ENCODE measurements around the gene ARHGAP30. TPM values are rescaled to one million over a fixed set of nuclear protein-coding genes. Genes with fewer than 3 reads are reported as not detected.

The ARHGAP30 gene
- total RNA-seq, 1 experiment from 2014 or later = 36.5 TPM

- no peak for DNase-seq
- no peak overlapping the region for H3K27ac ChIP-seq (ENCODE audit: low read length)
- no peaks in the 10 kb centered on the region for H4K20me1 ChIP-seq (ENCODE audit: insufficient read depth, low read depth, low read length)
- H3K36me3 ChIP-seq (ENCODE audit: insufficient read depth, low read length) = no peaks in the 10 kb centered on the region
- H3K79me2 ChIP-seq (ENCODE audit: low read length) = no peaks in the 10 kb centered on the region
- H3K4me1 ChIP-seq (ENCODE audit: low read length) = no peaks in the 10 kb centered on the region
- H3K27me3 ChIP-seq (ENCODE audit: low read length) = no peaks in the 10 kb centered on the region
- no peaks in the 10 kb centered on the region for H3K9me2 ChIP-seq (replicated peaks; ENCODE audit: insufficient read depth, low read length)
- no peak overlapping the region for H3K4me3 ChIP-seq (ENCODE audit: low read length)
- H3K9ac ChIP-seq (ENCODE audit: low read length) = no peak overlapping the region
- no peak overlapping the region for H3K4me2 ChIP-seq (ENCODE audit: low read depth, low read length, poor library complexity, severe bottlenecking)
- H3K9me3 ChIP-seq (ENCODE audit: low read length) = no peaks in the 10 kb centered on the region
- no peak overlapping the region for H2AFZ ChIP-seq (ENCODE audit: low read length)
Observed at GRCh38 chr1:161000736-161001480, 68.8 kb downstream of the ARHGAP30 start.

DNA sequence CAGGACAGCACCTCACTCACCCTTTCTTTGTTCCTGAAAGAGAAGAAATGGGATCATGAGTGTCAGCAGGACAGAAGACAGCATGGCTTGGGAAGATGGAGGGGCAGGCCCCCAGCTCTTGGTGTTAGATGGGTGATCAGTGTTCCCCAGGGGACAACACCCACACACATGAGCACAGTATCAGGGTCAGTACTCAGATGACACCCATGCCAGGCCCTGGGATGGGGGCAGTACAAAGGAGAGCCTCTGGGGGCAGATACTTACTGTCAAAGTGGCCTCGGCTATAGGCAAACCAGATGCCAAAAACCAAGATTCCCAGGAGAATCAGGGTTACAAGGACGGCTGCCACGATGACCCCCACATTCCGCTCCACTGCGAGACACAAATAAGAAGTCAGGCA, 70.3 kb downstream of the ARHGAP30 start:
- no peaks in the 10 kb centered on the region for H4K20me1 ChIP-seq (ENCODE audit: insufficient read depth, low read depth, low read length)
- no peaks in the 10 kb centered on the region for H3K4me1 ChIP-seq (ENCODE audit: low read length)
- H3K9me2 ChIP-seq (replicated peaks; ENCODE audit: insufficient read depth, low read length) = no peaks in the 10 kb centered on the region
- H3K4me2 ChIP-seq (ENCODE audit: low read depth, low read length, poor library complexity, severe bottlenecking) = no peak overlapping the region
- no peaks in the 10 kb centered on the region for H3K36me3 ChIP-seq (ENCODE audit: insufficient read depth, low read length)
- DNase-seq = no peak
- H3K4me3 ChIP-seq (ENCODE audit: low read length) = no peak overlapping the region
- H2AFZ ChIP-seq (ENCODE audit: low read length) = no peak overlapping the region
- no peaks in the 10 kb centered on the region for H3K9me3 ChIP-seq (ENCODE audit: low read length)
- H3K27me3 ChIP-seq (ENCODE audit: low read length) = no peaks in the 10 kb centered on the region
- H3K27ac ChIP-seq (ENCODE audit: low read length) = no peak overlapping the region
- H3K9ac ChIP-seq (ENCODE audit: low read length) = no peak overlapping the region
- no peaks in the 10 kb centered on the region for H3K79me2 ChIP-seq (ENCODE audit: low read length)

- Histone ChIP-seq H2AFZ (ENCODE audit: low read length) (peak overlapping the region; percentile 55; the same call in 1 of the 2 replicates), H3K27me3 (ENCODE audit: low read length) (no peaks in the 10 kb centered on the region), H3K4me1 (ENCODE audit: low read length) (no peaks in the 10 kb centered on the region), H3K9ac (ENCODE audit: low read length) (no peak overlapping the region), H3K79me2 (ENCODE audit: low read length) (no peaks in the 10 kb centered on the region), H3K9me3 (ENCODE audit: low read length) (no peaks in the 10 kb centered on the region), H3K27ac (ENCODE audit: low read length) (no peak overlapping the region), H4K20me1 (ENCODE audit: insufficient read depth, low read depth, low read length) (no peaks in the 10 kb centered on the region), H3K36me3 (ENCODE audit: insufficient read depth, low read length) (no peaks in the 10 kb centered on the region), H3K4me2 (ENCODE audit: low read depth, low read length, poor library complexity, severe bottlenecking) (no peak overlapping the region), H3K4me3 (ENCODE audit: low read length) (no peak overlapping the region), H3K9me2 (replicated peaks; ENCODE audit: insufficient read depth, low read length) (no peaks in the 10 kb centered on the region)
- DNase-seq = peak; percentile 82
Observed at GRCh38 chr1:160997323-160998038, 72.2 kb downstream of the ARHGAP30 start.

Small RNAs within 50 kb of the gene (small RNA-seq; reads per million reads assigned to genes)
- not detected for gene AL591806.2

Other genes starting within 250 kb of the ARHGAP30 start
- gene CD244, start 207.0 kb downstream of the ARHGAP30 start, total RNA-seq (2014; rRNA removed; shearing (Covaris generic); ENCODE audit: low replicate concordance) = not detected in 2 replicates
- not detected in 2 replicates for gene ITLN1, start 184.7 kb downstream of the ARHGAP30 start, total RNA-seq (2014; rRNA removed; shearing (Covaris generic); ENCODE audit: low replicate concordance)
- gene ITLN2, start 115.1 kb downstream of the ARHGAP30 start, total RNA-seq (2014; rRNA removed; shearing (Covaris generic); ENCODE audit: low replicate concordance) = not detected in 2 replicates
- 0.36 and 6.5 TPM in 2 replicates for gene F11R, start 48.7 kb downstream of the ARHGAP30 start, total RNA-seq (2014; rRNA removed; shearing (Covaris generic); ENCODE audit: low replicate concordance)
- 16.0 and 32.3 TPM in 2 replicates for gene TSTD1, start 30.9 kb downstream of the ARHGAP30 start, total RNA-seq (2014; rRNA removed; shearing (Covaris generic); ENCODE audit: low replicate concordance)
- gene USF1, start 23.9 kb downstream of the ARHGAP30 start, total RNA-seq (2014; rRNA removed; shearing (Covaris generic); ENCODE audit: low replicate concordance) = 61.2 and 111 TPM in 2 replicates
- gene NECTIN4, start 19.7 kb upstream of the ARHGAP30 start, total RNA-seq (2014; rRNA removed; shearing (Covaris generic); ENCODE audit: low replicate concordance) = not detected in 2 replicates
- 6.1 and 11.0 TPM in 2 replicates for gene KLHDC9, start 28.5 kb upstream of the ARHGAP30 start, total RNA-seq (2014; rRNA removed; shearing (Covaris generic); ENCODE audit: low replicate concordance)
- 34.1 and 71.0 TPM in 2 replicates for gene PFDN2, start 48.1 kb upstream of the ARHGAP30 start, total RNA-seq (2014; rRNA removed; shearing (Covaris generic); ENCODE audit: low replicate concordance)
- 41.5 and 44.0 TPM in 2 replicates for gene NIT1, start 48.2 kb upstream of the ARHGAP30 start, total RNA-seq (2014; rRNA removed; shearing (Covaris generic); ENCODE audit: low replicate concordance)
- gene DEDD, start 62.8 kb upstream of the ARHGAP30 start, total RNA-seq (2014; rRNA removed; shearing (Covaris generic); ENCODE audit: low replicate concordance) = 24.2 and 25.6 TPM in 2 replicates
- 72.5 and 100.0 TPM in 2 replicates for gene UFC1, start 84.1 kb upstream of the ARHGAP30 start, total RNA-seq (2014; rRNA removed; shearing (Covaris generic); ENCODE audit: low replicate concordance)
- gene USP21, start 89.6 kb upstream of the ARHGAP30 start, total RNA-seq (2014; rRNA removed; shearing (Covaris generic); ENCODE audit: low replicate concordance) = 21.9 and 43.9 TPM in 2 replicates
- gene PPOX, start 96.5 kb upstream of the ARHGAP30 start, total RNA-seq (2014; rRNA removed; shearing (Covaris generic); ENCODE audit: low replicate concordance) = 37.0 and 60.8 TPM in 2 replicates
- gene B4GALT3, start 107.6 kb upstream of the ARHGAP30 start, total RNA-seq (2014; rRNA removed; shearing (Covaris generic); ENCODE audit: low replicate concordance) = 34.9 and 54.7 TPM in 2 replicates
- gene ADAMTS4, start 129.2 kb upstream of the ARHGAP30 start, total RNA-seq (2014; rRNA removed; shearing (Covaris generic); ENCODE audit: low replicate concordance) = 0.15 TPM in 1 of 2 replicates, not detected in the other
- 134 and 167 TPM in 2 replicates for gene NDUFS2, start 132.5 kb upstream of the ARHGAP30 start, total RNA-seq (2014; rRNA removed; shearing (Covaris generic); ENCODE audit: low replicate concordance)
- not detected in 2 replicates for gene FCER1G, start 145.4 kb upstream of the ARHGAP30 start, total RNA-seq (2014; rRNA removed; shearing (Covaris generic); ENCODE audit: low replicate concordance)
- gene APOA2, start 153.7 kb upstream of the ARHGAP30 start, total RNA-seq (2014; rRNA removed; shearing (Covaris generic); ENCODE audit: low replicate concordance) = not detected in 2 replicates
- 9.5 and 12.6 TPM in 2 replicates for gene TOMM40L, start 156.2 kb upstream of the ARHGAP30 start, total RNA-seq (2014; rRNA removed; shearing (Covaris generic); ENCODE audit: low replicate concordance)
- not detected in 2 replicates for gene NR1I3, start 168.3 kb upstream of the ARHGAP30 start, total RNA-seq (2014; rRNA removed; shearing (Covaris generic); ENCODE audit: low replicate concordance)
- gene PCP4L1, start 188.9 kb upstream of the ARHGAP30 start, total RNA-seq (2014; rRNA removed; shearing (Covaris generic); ENCODE audit: low replicate concordance) = 0.14 TPM in 1 of 2 replicates, not detected in the other
- 4.0 and 6.9 TPM in 2 replicates for gene MPZ, start 240.1 kb upstream of the ARHGAP30 start, total RNA-seq (2014; rRNA removed; shearing (Covaris generic); ENCODE audit: low replicate concordance)
- gene SDHC, start 244.5 kb upstream of the ARHGAP30 start, total RNA-seq (2014; rRNA removed; shearing (Covaris generic); ENCODE audit: low replicate concordance) = 14.2 and 48.8 TPM in 2 replicates